A673 (cell line): Measurements from ENCODE around the gene MAGED4B.
"Not testable (repeated sequence)": the region's sequence is repeated elsewhere in the genome, so short reads cannot be mapped to it uniquely, and the experiment has no call there.

Source experiments
- CTCF ChIP-seq: fragments of 300-800, 200-600 bp; sonication (generic); conservative IDR thresholded peaks from 2 replicates; pipeline ENCODE4 v1.5.1; 2017; ENCODE audit warnings: low read depth, mild to moderate bottlenecking, antibody characterized with exemption, low read length, moderate library complexity, mixed read lengths
- EZH2 ChIP-seq: fragments of 200-600 bp; sonication (generic); IDR thresholded peaks from 2 replicates; pipeline ENCODE4 v1.6.1; 2017; ENCODE audit warnings: borderline replicate concordance, low read depth, mild to moderate bottlenecking, mixed read lengths, antibody characterized with exemption, low read length; ENCODE audit not compliant: poor library complexity, severe bottlenecking

GRCh38 chrX:52042288-52042687 is 26.7 kb downstream of the MAGED4B start:
- not testable (repeated sequence) for TF ChIP-seq CTCF, EZH2
